Neuronal stem cell (in vitro differentiated cells): ENCODE results near the gene JAG2.

Experiments used
- DNase-seq: peaks from one replicate; pipeline ENCODE4 v3.0.0-alpha.2; 2013; ENCODE audit warnings: low spot score
- H2AFZ ChIP-seq: one replicate; pipeline ENCODE4 v1.6.1; 2013; ENCODE audit warnings: mild to moderate bottlenecking, low read length, inconsistent platforms
- H2AK5ac ChIP-seq: 2 replicates; pipeline ENCODE4 v1.6.1; 2013; ENCODE audit warnings: low read depth, mild to moderate bottlenecking, inconsistent platforms, low read length, moderate library complexity, mixed read lengths
- H2BK120ac ChIP-seq: 2 replicates; pipeline ENCODE4 v1.6.1; 2013; ENCODE audit warnings: low read depth, mild to moderate bottlenecking, inconsistent platforms, low read length, moderate library complexity, mixed read lengths
- H2BK12ac ChIP-seq: one replicate; pipeline ENCODE4 v1.6.1; 2013; ENCODE audit warnings: low read length, inconsistent platforms
- H2BK15ac ChIP-seq: 2 replicates; pipeline ENCODE4 v1.6.1; 2013; ENCODE audit warnings: mild to moderate bottlenecking, low read length, inconsistent platforms, mixed read lengths
- H2BK5ac ChIP-seq: one replicate; pipeline ENCODE4 v1.6.1; 2013; ENCODE audit warnings: inconsistent platforms, mild to moderate bottlenecking, low read length, moderate library complexity
- H3K14ac ChIP-seq: one replicate; pipeline ENCODE4 v1.6.1; 2013; ENCODE audit warnings: low read length, inconsistent platforms
- H3K18ac ChIP-seq: 2 replicates; pipeline ENCODE4 v1.6.1; 2013; ENCODE audit warnings: low read length, inconsistent platforms
- H3K23ac ChIP-seq: 2 replicates; pipeline ENCODE4 v1.6.1; 2013; ENCODE audit warnings: low read depth, mild to moderate bottlenecking, mixed read lengths, low read length, inconsistent platforms; ENCODE audit not compliant: poor library complexity
- H3K27ac ChIP-seq: replicated peaks from 3 replicates; pipeline ENCODE4 v1.5.1; 2013; ENCODE audit warnings: low read length, inconsistent platforms
- H3K27me3 ChIP-seq, 3 experiments: 2 replicates each; pipeline ENCODE4 v1.6.1; 2013; ENCODE audit warnings: low read length in 3 of 3, mild to moderate bottlenecking in 2 of 3, inconsistent platforms in 1 of 3, low read depth in 1 of 3, mixed read lengths in 1 of 3, moderate library complexity in 1 of 3; ENCODE audit not compliant: control insufficient read depth in 3 of 3, insufficient read depth in 3 of 3
- H3K36me3 ChIP-seq, 2 donors: replicated peaks in 1 of 2; 2 replicates each; pipeline ENCODE4 v1.6.1; 2013; ENCODE audit warnings: low read length in 2 of 2; ENCODE audit not compliant: control insufficient read depth in 2 of 2, insufficient read depth in 2 of 2
- H3K4ac ChIP-seq: 2 replicates; pipeline ENCODE4 v1.6.1; 2013; ENCODE audit warnings: inconsistent platforms, mild to moderate bottlenecking, low read length, moderate library complexity
- H3K4me1 ChIP-seq, 2 donors: 1 replicate in 1 of 2; 2 replicates in 1 of 2; pipeline ENCODE4 v1.6.1; 2013; ENCODE audit warnings: low read length in 2 of 2, low read depth in 1 of 2; ENCODE audit not compliant: control insufficient read depth in 2 of 2, insufficient read depth in 1 of 2
- H3K4me2 ChIP-seq: one replicate; pipeline ENCODE4 v1.6.1; 2013; ENCODE audit warnings: mild to moderate bottlenecking, low read length, inconsistent platforms; ENCODE audit not compliant: insufficient read depth, poor library complexity, severe bottlenecking
- H3K4me3 ChIP-seq, 2 donors: 2 replicates each; pipeline ENCODE4 v1.5.1; 2013; ENCODE audit warnings: low read length in 2 of 2, mild to moderate bottlenecking in 2 of 2, inconsistent platforms in 1 of 2, moderate library complexity in 1 of 2
- H3K79me1 ChIP-seq: one replicate; pipeline ENCODE4 v1.6.1; 2013; ENCODE audit warnings: low read depth, mild to moderate bottlenecking, inconsistent platforms, low read length, moderate library complexity
- H3K9ac ChIP-seq: one replicate; pipeline ENCODE4 v1.6.1; 2013; ENCODE audit warnings: mild to moderate bottlenecking, low read depth, low read length, inconsistent platforms; ENCODE audit not compliant: poor library complexity
- H3K9me3 ChIP-seq, 2 donors: replicated peaks in 1 of 2; 2 replicates each; pipeline versions ENCODE3 to v1.6.1; 2013; ENCODE audit warnings: low read length in 2 of 2, mild to moderate bottlenecking in 2 of 2, inconsistent platforms in 1 of 2, low read depth in 1 of 2, mixed read lengths in 1 of 2, moderate library complexity in 1 of 2; ENCODE audit not compliant: control insufficient read depth in 2 of 2, insufficient read depth in 1 of 2
- H4K8ac ChIP-seq: one replicate; pipeline ENCODE4 v1.6.1; 2013; ENCODE audit warnings: low read depth, mild to moderate bottlenecking, inconsistent platforms, low read length, moderate library complexity
- H4K91ac ChIP-seq: one replicate; pipeline ENCODE4 v1.6.1; 2013; ENCODE audit warnings: low read length, low read depth, mild to moderate bottlenecking, inconsistent platforms; ENCODE audit not compliant: poor library complexity
- WGBS, 2 donors: extraction: QIAGEN DNeasy Blood & Tissue Kit; methylation state at CpG; one replicate each; pipeline ENCODE4 v1.1.7; 2013; ENCODE audit warnings: missing lambda C conversion rate in 2 of 2, mixed read lengths in 1 of 2; ENCODE audit not compliant: insufficient read length in 2 of 2, insufficient replicate concordance in 1 of 2; ENCODE audit errors: extremely low coverage in 2 of 2; 5-methylcytosine and 5-hydroxymethylcytosine counted together

JAG2 gene

DNA sequence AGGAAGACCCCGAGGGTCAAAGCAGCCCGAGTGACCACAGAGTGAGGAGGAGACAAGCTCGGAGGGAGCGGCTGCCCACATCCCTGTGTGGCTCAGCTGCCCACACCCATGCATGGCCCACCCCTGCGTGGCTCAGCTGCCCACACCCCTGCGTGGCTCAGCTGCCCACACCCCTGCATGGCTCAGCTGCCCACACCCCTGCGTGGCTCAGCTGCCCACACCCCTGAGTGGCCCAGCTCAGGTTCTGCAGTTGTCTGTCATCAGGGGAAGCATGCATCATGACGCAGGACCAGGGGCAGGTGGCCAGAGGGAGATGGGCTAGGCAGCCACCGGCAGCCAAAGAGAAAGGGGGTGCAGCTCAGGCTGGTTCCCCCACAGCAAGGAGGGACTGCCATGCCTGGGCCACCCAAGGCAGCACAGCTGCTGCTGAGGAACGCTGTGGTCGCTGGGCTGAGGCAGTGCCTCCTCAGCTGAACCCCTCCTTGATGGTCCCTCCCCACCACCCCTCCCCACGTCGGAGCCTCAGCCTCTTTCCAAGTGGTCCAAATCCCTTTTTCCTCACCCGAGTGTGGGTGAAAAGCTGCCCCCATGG is 45.8 kb upstream of the JAG2 start:
- H2AFZ ChIP-seq, result no peak overlapping the region
- no peaks in the 10 kb centered on the region for H3K27me3 ChIP-seq
- no peak overlapping the region for H2AK5ac ChIP-seq
- H3K14ac ChIP-seq, result no peak overlapping the region
- no peak overlapping the region for H4K91ac ChIP-seq
- DNase-seq, result no peak
- no peak overlapping the region for H2BK15ac ChIP-seq
- H3K36me3 ChIP-seq, result peaks cover 27 to 45% of the 10 kb centered on the region in 2 donors
- WGBS, 2 donors, result no CpG with 5 or more reads among the region's 14 CpGs
- H4K8ac ChIP-seq, result no peak overlapping the region
- H3K4me2 ChIP-seq, result no peak overlapping the region
- no peak overlapping the region for H3K9ac ChIP-seq
- no peaks in the 10 kb centered on the region for H3K4me1 ChIP-seq
- H3K4ac ChIP-seq, result no peak overlapping the region
- no peak overlapping the region for H3K4me3 ChIP-seq
- H2BK120ac ChIP-seq, result no peak overlapping the region
- no peak overlapping the region for H2BK12ac ChIP-seq
- peaks cover 0 to 8% of the 10 kb centered on the region in 2 donors for H3K9me3 ChIP-seq
- no peak overlapping the region for H3K18ac ChIP-seq
- no peak overlapping the region for H3K27ac ChIP-seq
- no peak overlapping the region for H2BK5ac ChIP-seq
- H3K23ac ChIP-seq, result peak overlapping the region; percentile 55
- H3K79me1 ChIP-seq, result peaks cover 20% of the 10 kb centered on the region

DNA sequence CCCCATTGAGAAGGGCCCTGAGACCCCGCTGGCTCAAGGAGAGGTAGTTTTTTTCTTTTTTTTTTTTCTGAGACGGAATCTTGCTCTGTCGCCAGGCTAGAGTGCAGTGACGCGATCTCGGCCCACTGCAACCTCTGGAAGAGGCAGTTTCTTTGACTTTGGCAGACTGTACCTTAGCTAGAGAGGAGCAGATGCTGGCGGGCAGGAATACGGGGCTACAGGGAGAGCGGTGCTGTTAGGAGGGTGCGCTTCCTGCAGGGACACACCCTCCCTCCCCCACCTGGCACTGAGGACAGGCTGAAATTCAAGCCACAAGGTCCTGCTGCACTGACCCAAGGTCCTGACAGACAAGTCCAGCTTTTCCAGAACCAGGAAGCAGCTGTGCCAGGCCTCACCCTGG is 44.8 kb upstream of the JAG2 start:
- Histone ChIP-seq H3K9me3 (peaks cover 0 to 8% of the 10 kb centered on the region in 2 donors), H2AK5ac (peak overlapping the region; percentile 75), H2BK15ac (no peak overlapping the region), H3K9ac (no peak overlapping the region), H2BK12ac (no peak overlapping the region), H3K4me1 (no peaks in the 10 kb centered on the region), H2AFZ (no peak overlapping the region), H3K18ac (peak overlapping the region; percentile 64), H3K27ac (no peak overlapping the region), H4K8ac (no peak overlapping the region), H3K4me3 (no peak overlapping the region), H3K14ac (no peak overlapping the region), H3K4ac (no peak overlapping the region), H3K36me3 (peaks cover 22 to 35% of the 10 kb centered on the region in 2 donors), H3K23ac (no peak overlapping the region), H2BK5ac (no peak overlapping the region), H3K27me3 (no peaks in the 10 kb centered on the region), H3K79me1 (peaks cover 19% of the 10 kb centered on the region), H3K4me2 (no peak overlapping the region), H4K91ac (no peak overlapping the region), H2BK120ac (no peak overlapping the region)
- WGBS, 2 donors, result no CpG with 5 or more reads among the region's 10 CpGs
- DNase-seq, result no peak

DNA sequence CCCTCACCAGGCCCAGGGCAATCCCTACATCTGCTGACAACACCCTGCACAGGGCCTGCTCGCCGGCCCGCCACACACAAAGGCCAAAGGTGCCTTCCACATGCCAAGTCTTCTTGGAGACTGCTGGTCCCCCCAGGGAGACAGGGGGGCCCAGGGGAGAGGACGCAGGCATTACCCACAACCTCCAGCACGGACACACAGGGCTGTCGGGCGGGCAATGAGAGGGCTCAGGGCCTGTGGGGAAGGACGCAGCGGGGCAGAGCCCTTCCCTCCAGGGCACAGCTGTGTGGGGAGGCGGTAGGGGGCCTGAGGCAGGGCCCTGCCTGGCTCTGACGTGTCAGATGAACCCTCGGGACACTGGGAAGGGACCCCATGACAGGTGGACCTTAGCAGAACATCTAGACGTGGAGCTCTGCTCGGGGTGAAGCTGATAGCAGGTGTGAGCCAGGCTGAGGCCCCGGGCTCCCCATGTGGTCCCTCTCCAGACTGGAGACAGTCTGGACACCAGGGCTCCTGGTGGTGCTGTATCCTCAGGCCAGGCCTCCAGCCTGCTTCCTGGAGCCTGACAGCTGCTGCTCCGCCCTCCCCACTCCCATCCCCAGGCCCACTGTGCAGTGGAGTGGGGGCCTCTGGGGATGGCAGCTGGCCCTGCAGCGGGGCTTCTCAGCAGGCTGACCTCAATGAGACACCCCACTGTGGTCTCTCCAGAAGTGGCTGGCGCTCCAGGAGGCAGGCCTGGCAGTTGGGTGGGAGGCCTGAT is 44.1 kb upstream of the JAG2 start:
- H3K18ac ChIP-seq, result no peak overlapping the region

DNA sequence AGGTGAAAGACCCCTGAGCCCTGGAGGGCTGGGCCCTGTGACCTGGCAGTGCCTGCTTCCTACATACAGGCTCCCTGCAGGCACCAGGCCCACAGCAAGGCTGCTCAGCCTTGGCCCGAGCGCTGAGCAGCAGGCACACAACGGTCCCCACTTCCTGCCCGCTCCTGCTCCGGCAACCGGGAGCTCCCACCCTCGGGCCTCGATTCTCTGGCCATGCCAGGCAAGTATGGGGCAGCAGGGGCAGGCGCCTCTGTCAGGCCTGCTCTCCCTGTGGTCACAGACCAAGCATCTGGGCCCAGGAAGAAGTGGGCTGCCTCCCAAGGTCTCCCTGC is 43.1 kb upstream of the JAG2 start:
- Histone ChIP-seq H3K4me3 (no peak overlapping the region), H3K9ac (no peak overlapping the region), H3K79me1 (peaks cover 14% of the 10 kb centered on the region), H3K27me3 (no peaks in the 10 kb centered on the region), H3K23ac (peak overlapping the region; percentile 55), H3K36me3 (peaks cover 17 to 22% of the 10 kb centered on the region in 2 donors), H2BK15ac (no peak overlapping the region), H2BK12ac (no peak overlapping the region), H4K91ac (no peak overlapping the region), H3K9me3 (peaks cover 0 to 8% of the 10 kb centered on the region in 2 donors), H4K8ac (no peak overlapping the region), H2AFZ (no peak overlapping the region), H3K4me1 (no peaks in the 10 kb centered on the region), H2AK5ac (no peak overlapping the region), H3K4me2 (no peak overlapping the region), H3K27ac (no peak overlapping the region), H3K18ac (no peak overlapping the region), H2BK5ac (peak overlapping the region; percentile 75), H3K14ac (peak overlapping the region; percentile 38), H2BK120ac (no peak overlapping the region), H3K4ac (no peak overlapping the region)
- no CpG with 5 or more reads among the region's 9 CpGs for WGBS, 2 donors
- DNase-seq, result no peak

More for the DNA sequence above, 44.1 kb upstream of the JAG2 start:
- Histone ChIP-seq H3K9ac (no peak overlapping the region), H3K9me3 (peaks cover 0 to 8% of the 10 kb centered on the region in 2 donors), H3K36me3 (peaks cover 19 to 32% of the 10 kb centered on the region in 2 donors), H2BK15ac (no peak overlapping the region), H3K14ac (peak overlapping the region; percentile 56), H4K8ac (no peak overlapping the region), H2AK5ac (no peak overlapping the region), H3K4ac (no peak overlapping the region), H2BK12ac (no peak overlapping the region), H4K91ac (no peak overlapping the region), H3K4me2 (peak overlapping the region; percentile 25), H2AFZ (no peak overlapping the region), H3K79me1 (peaks cover 18% of the 10 kb centered on the region), H2BK5ac (peak overlapping the region; percentile 24), H3K23ac (no peak overlapping the region), H3K27me3 (no peaks in the 10 kb centered on the region), H3K4me3 (no peak overlapping the region), H3K27ac (no peak overlapping the region), H2BK120ac (no peak overlapping the region), H3K4me1 (no peaks in the 10 kb centered on the region)
- no peak for DNase-seq
- WGBS, 2 donors, result no CpG with 5 or more reads among the region's 18 CpGs
